GM12873 (cell line): ENCODE results near the gene GALNT9.

Experiments
- CTCF ChIP-seq: IDR thresholded peaks from 2 replicates; pipeline ENCODE4 v1.5.1; 2012; ENCODE audit warnings: low read depth, mild to moderate bottlenecking, moderate library complexity, low read length, control low read depth; ENCODE audit not compliant: insufficient read depth; ENCODE audit errors: missing control alignments

GALNT9 gene

GRCh38 chr12:132205271-132206045 lies 123.9 kb downstream of the GALNT9 start:
- TF ChIP-seq CTCF, result no peak

- TF ChIP-seq CTCF, result no peak
These were observed 124.6 kb downstream of the GALNT9 start for GRCh38 chr12:132204793-132205270.

- TF ChIP-seq CTCF, result no peak
These were observed 125.2 kb downstream of the GALNT9 start for GRCh38 chr12:132204063-132204792.

GRCh38 chr12:132202929-132203721 lies 126.3 kb downstream of the GALNT9 start:
- TF ChIP-seq CTCF, result no peak

- TF ChIP-seq CTCF, result no peak
These were observed 127.8 kb downstream of the GALNT9 start for GRCh38 chr12:132201391-132202120.

GRCh38 chr12:132200800-132201199 lies 128.6 kb downstream of the GALNT9 start:
- TF ChIP-seq CTCF, result no peak
